SK-N-SH treated with all-trans-retinoic acid at 6 μM for 48 hours (cell line): ENCODE results near the gene PGS1.

Source experiments
- ATAC-seq: fragments of 200-7000 bp; cut with Tn5 transposase; 3 replicates; pipeline ENCODE4 v1.9.1; 2020; ENCODE audit warnings: mild to moderate bottlenecking, moderate library complexity
- ARNTL ChIP-seq: fragments of 450-650 bp; formaldehyde crosslinking; IDR thresholded peaks from 2 replicates; pipeline ENCODE4 v1.5.0; 2020; ENCODE audit warnings: low read depth, mild to moderate bottlenecking, moderate library complexity, borderline replicate concordance
- BACH2 ChIP-seq: fragments of 250-450 bp; sonication (Bioruptor Pico); IDR thresholded peaks from 2 replicates; pipeline ENCODE4 v1.9.0; 2021; ENCODE audit warnings: mild to moderate bottlenecking, borderline replicate concordance
- CSDC2 ChIP-seq: fragments of 250-450 bp; sonication (Bioruptor Pico); IDR thresholded peaks from 2 replicates; pipeline ENCODE4 v1.5.0; 2020; ENCODE audit warnings: mild to moderate bottlenecking, moderate library complexity
- GLIS3 ChIP-seq: fragments of 250-450 bp; sonication (Bioruptor Pico); IDR thresholded peaks from 2 replicates; pipeline ENCODE4 v1.5.0; 2020; ENCODE audit warnings: mild to moderate bottlenecking, moderate library complexity
- ISL1 ChIP-seq: fragments of 250-450 bp; sonication (Bioruptor Pico); IDR thresholded peaks from 2 replicates; pipeline ENCODE4 v2.1.2; 2022; ENCODE audit warnings: mild to moderate bottlenecking, moderate library complexity
- OSR1 ChIP-seq: fragments of 250-450 bp; sonication (Bioruptor Pico); IDR thresholded peaks from 2 replicates; pipeline ENCODE4 v1.8.0; 2022; ENCODE audit warnings: moderate library complexity, mild to moderate bottlenecking, inconsistent platforms
- PPARA ChIP-seq: fragments of 250-450 bp; sonication (Bioruptor Pico); IDR thresholded peaks from 2 replicates; pipeline ENCODE4 v1.5.0; 2020; ENCODE audit warnings: mild to moderate bottlenecking, borderline replicate concordance
- RARB ChIP-seq: fragments of 250-450 bp; sonication (Bioruptor Pico); IDR thresholded peaks from 2 replicates; pipeline ENCODE4 v1.8.0; 2021; ENCODE audit warnings: mild to moderate bottlenecking, moderate library complexity
- TOX ChIP-seq: fragments of 250-450 bp; sonication (Bioruptor Pico); IDR thresholded peaks from 2 replicates; pipeline ENCODE4 v1.8.0; 2021; ENCODE audit warnings: mild to moderate bottlenecking, moderate library complexity, borderline replicate concordance
- ZC3H10 ChIP-seq: fragments of 250-450 bp; sonication (Bioruptor Pico); IDR thresholded peaks from 2 replicates; pipeline ENCODE4 v1.5.1; 2021; ENCODE audit warnings: mild to moderate bottlenecking, moderate library complexity
- ZFP3 ChIP-seq: fragments of 250-450 bp; sonication (Bioruptor Pico); IDR thresholded peaks from 2 replicates; pipeline ENCODE4 v1.5.0; 2020; ENCODE audit warnings: mild to moderate bottlenecking, moderate library complexity
- ZFP30 ChIP-seq: fragments of 450-650 bp; formaldehyde crosslinking; IDR thresholded peaks from 2 replicates; pipeline ENCODE4 v1.5.0; 2022; ENCODE audit warnings: mild to moderate bottlenecking, moderate library complexity
- ZNF565 ChIP-seq: fragments of 450-650 bp; formaldehyde crosslinking; conservative IDR thresholded peaks from 2 replicates; pipeline ENCODE4 v1.5.0; 2020; ENCODE audit warnings: low read depth, mild to moderate bottlenecking, moderate library complexity
- ZNF8 ChIP-seq: fragments of 450-650 bp; formaldehyde crosslinking; IDR thresholded peaks from 2 replicates; pipeline ENCODE4 v1.5.0; 2020; ENCODE audit warnings: mild to moderate bottlenecking, moderate library complexity
- TF ChIP-seq, protein P1 (sequence below): fragments of 250-450 bp; sonication (Bioruptor Pico); IDR thresholded peaks from 2 replicates; pipeline ENCODE4 v1.8.0; 2021; ENCODE audit warnings: low read depth, mild to moderate bottlenecking, moderate library complexity, borderline replicate concordance
- TF ChIP-seq, protein P2 (sequence below): fragments of 250-450 bp; sonication (Bioruptor Pico); IDR thresholded peaks from 2 replicates; pipeline ENCODE4 v1.5.1; 2020; ENCODE audit warnings: low read depth, mild to moderate bottlenecking, moderate library complexity
- TF ChIP-seq, protein P3 (sequence below): fragments of 250-450 bp; sonication (Bioruptor Pico); IDR thresholded peaks from 2 replicates; pipeline ENCODE4 v1.5.1; 2021; ENCODE audit warnings: mild to moderate bottlenecking, moderate library complexity
- TF ChIP-seq, protein P4 (sequence below): fragments of 250-450 bp; sonication (Bioruptor Pico); IDR thresholded peaks from 2 replicates; pipeline ENCODE4 v1.8.0; 2020; ENCODE audit warnings: mild to moderate bottlenecking, moderate library complexity, borderline replicate concordance
- TF ChIP-seq, protein P5 (sequence below): fragments of 250-450 bp; sonication (Bioruptor Pico); IDR thresholded peaks from 2 replicates; pipeline ENCODE4 v1.5.0; 2020; ENCODE audit warnings: mild to moderate bottlenecking, moderate library complexity

Gene PGS1

DNA sequence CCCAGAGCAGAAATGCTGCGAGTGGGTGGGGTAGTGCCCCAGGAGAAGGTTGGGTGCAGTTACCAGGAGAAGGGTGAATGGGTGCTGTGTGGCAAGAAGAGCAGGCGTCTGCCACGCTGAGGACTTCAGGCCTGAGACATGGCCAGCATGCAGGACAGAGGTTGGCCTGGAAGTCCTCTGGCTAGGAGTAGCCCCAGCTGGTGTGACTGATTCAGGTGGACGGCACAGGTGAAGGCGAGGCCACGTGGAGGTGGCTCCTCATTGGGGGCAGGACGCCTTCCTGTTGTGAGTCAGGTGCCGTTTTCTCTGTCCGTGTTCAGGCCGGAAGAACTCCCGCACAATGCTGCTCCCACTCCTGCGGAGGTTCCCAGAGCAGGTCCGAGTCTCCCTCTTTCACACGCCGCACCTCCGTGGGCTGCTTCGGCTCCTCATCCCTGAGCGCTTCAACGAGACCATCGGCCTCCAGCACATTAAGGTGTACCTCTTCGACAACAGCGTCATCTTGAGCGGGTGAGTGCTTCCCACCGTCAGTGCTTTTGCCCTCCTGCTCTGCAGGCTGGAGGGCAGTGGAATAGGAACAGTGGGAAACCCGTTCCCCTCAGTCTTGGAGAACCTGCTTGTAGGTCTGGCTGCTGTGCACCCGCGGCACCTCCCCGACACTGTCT, 20.7 kb downstream of the PGS1 start:
- TF ChIP-seq TOX (no peak), ZNF8 (no peak), RARB (CRISPR knock-in tag) (no peak), ARNTL (CRISPR knock-in tag) (no peak), BACH2 (no peak), ZFP30 (CRISPR knock-in tag) (no peak), OSR1 (CRISPR knock-in tag) (no peak), GLIS3 (no peak)
- TF ChIP-seq, protein P1, sequence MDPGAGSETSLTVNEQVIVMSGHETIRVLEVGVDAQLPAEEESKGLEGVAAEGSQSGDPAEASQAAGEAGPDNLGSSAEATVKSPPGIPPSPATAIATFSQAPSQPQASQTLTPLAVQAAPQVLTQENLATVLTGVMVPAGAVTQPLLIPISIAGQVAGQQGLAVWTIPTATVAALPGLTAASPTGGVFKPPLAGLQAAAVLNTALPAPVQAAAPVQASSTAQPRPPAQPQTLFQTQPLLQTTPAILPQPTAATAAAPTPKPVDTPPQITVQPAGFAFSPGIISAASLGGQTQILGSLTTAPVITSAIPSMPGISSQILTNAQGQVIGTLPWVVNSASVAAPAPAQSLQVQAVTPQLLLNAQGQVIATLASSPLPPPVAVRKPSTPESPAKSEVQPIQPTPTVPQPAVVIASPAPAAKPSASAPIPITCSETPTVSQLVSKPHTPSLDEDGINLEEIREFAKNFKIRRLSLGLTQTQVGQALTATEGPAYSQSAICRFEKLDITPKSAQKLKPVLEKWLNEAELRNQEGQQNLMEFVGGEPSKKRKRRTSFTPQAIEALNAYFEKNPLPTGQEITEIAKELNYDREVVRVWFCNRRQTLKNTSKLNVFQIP (CRISPR knock-in tag), result no peak
- no peak for ATAC-seq

DNA sequence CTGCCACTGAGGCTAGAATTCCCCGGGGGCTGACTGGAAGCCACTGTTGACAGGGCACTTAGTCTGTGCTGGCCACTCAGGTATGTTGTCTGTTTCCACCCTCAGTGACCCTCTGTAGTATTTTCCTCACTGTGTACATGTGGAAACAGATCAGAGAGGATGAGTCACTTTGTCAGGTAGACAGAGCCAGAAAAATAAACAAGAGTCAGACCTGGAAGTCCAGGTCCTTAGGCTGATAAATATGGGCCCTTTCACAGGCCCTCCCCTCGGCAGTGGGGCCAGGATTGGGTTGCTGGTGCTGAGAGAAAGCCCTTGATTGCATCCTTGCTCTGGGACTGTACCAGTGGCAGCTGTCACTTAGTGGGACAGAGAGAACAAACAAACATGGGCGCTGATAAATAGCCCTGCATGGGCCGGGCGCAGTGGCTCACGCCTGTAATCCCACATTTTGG, 21.3 kb downstream of the PGS1 start:
- TF ChIP-seq ZFP3 (CRISPR knock-in tag) (no peak), ISL1 (CRISPR knock-in tag) (no peak), CSDC2 (no peak), BACH2 (no peak), ZC3H10 (CRISPR knock-in tag) (no peak), ZNF8 (no peak), ZFP30 (CRISPR knock-in tag) (no peak), PPARA (CRISPR knock-in tag) (no peak), RARB (CRISPR knock-in tag) (no peak), GLIS3 (no peak), ARNTL (CRISPR knock-in tag) (no peak), TOX (no peak), ZNF565 (no peak)
- TF ChIP-seq, protein P2, sequence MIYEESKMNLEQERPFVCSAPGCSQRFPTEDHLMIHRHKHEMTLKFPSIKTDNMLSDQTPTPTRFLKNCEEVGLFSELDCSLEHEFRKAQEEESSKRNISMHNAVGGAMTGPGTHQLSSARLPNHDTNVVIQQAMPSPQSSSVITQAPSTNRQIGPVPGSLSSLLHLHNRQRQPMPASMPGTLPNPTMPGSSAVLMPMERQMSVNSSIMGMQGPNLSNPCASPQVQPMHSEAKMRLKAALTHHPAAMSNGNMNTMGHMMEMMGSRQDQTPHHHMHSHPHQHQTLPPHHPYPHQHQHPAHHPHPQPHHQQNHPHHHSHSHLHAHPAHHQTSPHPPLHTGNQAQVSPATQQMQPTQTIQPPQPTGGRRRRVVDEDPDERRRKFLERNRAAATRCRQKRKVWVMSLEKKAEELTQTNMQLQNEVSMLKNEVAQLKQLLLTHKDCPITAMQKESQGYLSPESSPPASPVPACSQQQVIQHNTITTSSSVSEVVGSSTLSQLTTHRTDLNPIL (CRISPR knock-in tag), result no peak
- TF ChIP-seq, protein P3, sequence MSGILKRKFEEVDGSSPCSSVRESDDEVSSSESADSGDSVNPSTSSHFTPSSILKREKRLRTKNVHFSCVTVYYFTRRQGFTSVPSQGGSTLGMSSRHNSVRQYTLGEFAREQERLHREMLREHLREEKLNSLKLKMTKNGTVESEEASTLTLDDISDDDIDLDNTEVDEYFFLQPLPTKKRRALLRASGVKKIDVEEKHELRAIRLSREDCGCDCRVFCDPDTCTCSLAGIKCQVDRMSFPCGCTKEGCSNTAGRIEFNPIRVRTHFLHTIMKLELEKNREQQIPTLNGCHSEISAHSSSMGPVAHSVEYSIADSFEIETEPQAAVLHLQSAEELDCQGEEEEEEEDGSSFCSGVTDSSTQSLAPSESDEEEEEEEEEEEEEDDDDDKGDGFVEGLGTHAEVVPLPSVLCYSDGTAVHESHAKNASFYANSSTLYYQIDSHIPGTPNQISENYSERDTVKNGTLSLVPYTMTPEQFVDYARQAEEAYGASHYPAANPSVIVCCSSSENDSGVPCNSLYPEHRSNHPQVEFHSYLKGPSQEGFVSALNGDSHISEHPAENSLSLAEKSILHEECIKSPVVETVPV (CRISPR knock-in tag), result no peak
- TF ChIP-seq, protein P4, sequence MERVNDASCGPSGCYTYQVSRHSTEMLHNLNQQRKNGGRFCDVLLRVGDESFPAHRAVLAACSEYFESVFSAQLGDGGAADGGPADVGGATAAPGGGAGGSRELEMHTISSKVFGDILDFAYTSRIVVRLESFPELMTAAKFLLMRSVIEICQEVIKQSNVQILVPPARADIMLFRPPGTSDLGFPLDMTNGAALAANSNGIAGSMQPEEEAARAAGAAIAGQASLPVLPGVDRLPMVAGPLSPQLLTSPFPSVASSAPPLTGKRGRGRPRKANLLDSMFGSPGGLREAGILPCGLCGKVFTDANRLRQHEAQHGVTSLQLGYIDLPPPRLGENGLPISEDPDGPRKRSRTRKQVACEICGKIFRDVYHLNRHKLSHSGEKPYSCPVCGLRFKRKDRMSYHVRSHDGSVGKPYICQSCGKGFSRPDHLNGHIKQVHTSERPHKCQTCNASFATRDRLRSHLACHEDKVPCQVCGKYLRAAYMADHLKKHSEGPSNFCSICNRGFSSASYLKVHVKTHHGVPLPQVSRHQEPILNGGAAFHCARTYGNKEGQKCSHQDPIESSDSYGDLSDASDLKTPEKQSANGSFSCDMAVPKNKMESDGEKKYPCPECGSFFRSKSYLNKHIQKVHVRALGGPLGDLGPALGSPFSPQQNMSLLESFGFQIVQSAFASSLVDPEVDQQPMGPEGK, result no peak
- TF ChIP-seq, protein P5, sequence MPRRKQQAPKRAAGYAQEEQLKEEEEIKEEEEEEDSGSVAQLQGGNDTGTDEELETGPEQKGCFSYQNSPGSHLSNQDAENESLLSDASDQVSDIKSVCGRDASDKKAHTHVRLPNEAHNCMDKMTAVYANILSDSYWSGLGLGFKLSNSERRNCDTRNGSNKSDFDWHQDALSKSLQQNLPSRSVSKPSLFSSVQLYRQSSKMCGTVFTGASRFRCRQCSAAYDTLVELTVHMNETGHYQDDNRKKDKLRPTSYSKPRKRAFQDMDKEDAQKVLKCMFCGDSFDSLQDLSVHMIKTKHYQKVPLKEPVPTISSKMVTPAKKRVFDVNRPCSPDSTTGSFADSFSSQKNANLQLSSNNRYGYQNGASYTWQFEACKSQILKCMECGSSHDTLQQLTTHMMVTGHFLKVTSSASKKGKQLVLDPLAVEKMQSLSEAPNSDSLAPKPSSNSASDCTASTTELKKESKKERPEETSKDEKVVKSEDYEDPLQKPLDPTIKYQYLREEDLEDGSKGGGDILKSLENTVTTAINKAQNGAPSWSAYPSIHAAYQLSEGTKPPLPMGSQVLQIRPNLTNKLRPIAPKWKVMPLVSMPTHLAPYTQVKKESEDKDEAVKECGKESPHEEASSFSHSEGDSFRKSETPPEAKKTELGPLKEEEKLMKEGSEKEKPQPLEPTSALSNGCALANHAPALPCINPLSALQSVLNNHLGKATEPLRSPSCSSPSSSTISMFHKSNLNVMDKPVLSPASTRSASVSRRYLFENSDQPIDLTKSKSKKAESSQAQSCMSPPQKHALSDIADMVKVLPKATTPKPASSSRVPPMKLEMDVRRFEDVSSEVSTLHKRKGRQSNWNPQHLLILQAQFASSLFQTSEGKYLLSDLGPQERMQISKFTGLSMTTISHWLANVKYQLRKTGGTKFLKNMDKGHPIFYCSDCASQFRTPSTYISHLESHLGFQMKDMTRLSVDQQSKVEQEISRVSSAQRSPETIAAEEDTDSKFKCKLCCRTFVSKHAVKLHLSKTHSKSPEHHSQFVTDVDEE, result no peak
- TF ChIP-seq, protein P1 (CRISPR knock-in tag), result no peak
- no peak for ATAC-seq
